Measurements from ENCODE around the gene NDUFAF4.
"Not testable (repeated sequence)": the region's sequence is repeated elsewhere in the genome, so short reads cannot be mapped to it uniquely, and the experiment has no call there.

NDUFAF4 gene

GRCh38 chr6:96889146-96889545 lies 8.5 kb downstream of the NDUFAF4 start:
- Histone ChIP-seq H3K9me3 (replicated peaks in 1 of 2; ENCODE audit: control insufficient read depth in 2 of 2, insufficient read depth in 1 of 2, low read depth in 1 of 2, low read length in 2 of 2) (no peaks in the 10 kb centered on the region), H3K14ac (ENCODE audit: low read length) (no peak overlapping the region), H2BK120ac (ENCODE audit: low read depth, low read length) (no peak overlapping the region), H3K4ac (ENCODE audit: low read length) (no peak overlapping the region), H2BK15ac (ENCODE audit: low read length) (no peak overlapping the region), H3K23ac (ENCODE audit: low read depth, low read length, poor library complexity) (no peak overlapping the region), H3K9ac (ENCODE audit: low read depth, low read length, poor library complexity) (no peak overlapping the region), H2AFZ (ENCODE audit: low read length) (no peak overlapping the region), H3K18ac (ENCODE audit: low read length) (no peak overlapping the region), H2BK5ac (ENCODE audit: low read length) (no peak overlapping the region), H4K8ac (ENCODE audit: low read depth, low read length) (no peak overlapping the region), H3K4me2 (ENCODE audit: insufficient read depth, low read length, poor library complexity, severe bottlenecking) (no peak overlapping the region), H3K4me1 (ENCODE audit: control insufficient read depth in 2 of 2, insufficient read depth in 1 of 2, low read depth in 1 of 2, low read length in 2 of 2) (no peaks in the 10 kb centered on the region), H2AK5ac (ENCODE audit: low read depth, low read length) (no peak overlapping the region), H3K27ac (replicated peaks; ENCODE audit: low read length) (no peak overlapping the region), H3K4me3 (ENCODE audit: low read length in 2 of 2) (no peak overlapping the region), H4K91ac (ENCODE audit: low read depth, low read length, poor library complexity) (no peak overlapping the region), H2BK12ac (ENCODE audit: low read length) (no peak overlapping the region), H3K27me3 (ENCODE audit: control insufficient read depth in 3 of 3, insufficient read depth in 3 of 3, low read depth in 1 of 3, low read length in 3 of 3) (no peaks in the 10 kb centered on the region), H3K36me3 (replicated peaks in 1 of 2; ENCODE audit: control insufficient read depth in 2 of 2, insufficient read depth in 2 of 2, low read length in 2 of 2) (peaks cover 6 to 44% of the 10 kb centered on the region in 2 donors), H3K79me1 (ENCODE audit: low read depth, low read length) (no peaks in the 10 kb centered on the region)
- DNase-seq (ENCODE audit: low spot score): no peak
- WGBS, 2 donors (ENCODE audit: extremely low coverage in 2 of 2, insufficient read length in 2 of 2, insufficient replicate concordance in 1 of 2): no CpG with 5 or more reads among the region's 1 CpG

GRCh38 chr6:96888745-96889144 lies 8.9 kb downstream of the NDUFAF4 start:
- Histone ChIP-seq H3K27me3 (ENCODE audit: control insufficient read depth in 3 of 3, insufficient read depth in 3 of 3, low read depth in 1 of 3, low read length in 3 of 3) (no peaks in the 10 kb centered on the region), H3K4me1 (ENCODE audit: control insufficient read depth in 2 of 2, insufficient read depth in 1 of 2, low read depth in 1 of 2, low read length in 2 of 2) (no peaks in the 10 kb centered on the region), H3K4ac (ENCODE audit: low read length) (no peak overlapping the region), H3K36me3 (replicated peaks in 1 of 2; ENCODE audit: control insufficient read depth in 2 of 2, insufficient read depth in 2 of 2, low read length in 2 of 2) (peaks cover 4 to 40% of the 10 kb centered on the region in 2 donors), H2BK12ac (ENCODE audit: low read length) (no peak overlapping the region), H2AK5ac (ENCODE audit: low read depth, low read length) (no peak overlapping the region), H3K23ac (ENCODE audit: low read depth, low read length, poor library complexity) (no peak overlapping the region), H3K4me3 (ENCODE audit: low read length in 2 of 2) (no peak overlapping the region), H3K4me2 (ENCODE audit: insufficient read depth, low read length, poor library complexity, severe bottlenecking) (no peak overlapping the region), H4K91ac (ENCODE audit: low read depth, low read length, poor library complexity) (no peak overlapping the region), H2BK120ac (ENCODE audit: low read depth, low read length) (no peak overlapping the region), H3K14ac (ENCODE audit: low read length) (no peak overlapping the region), H2BK5ac (ENCODE audit: low read length) (no peak overlapping the region), H3K18ac (ENCODE audit: low read length) (no peak overlapping the region), H3K27ac (replicated peaks; ENCODE audit: low read length) (no peak overlapping the region), H3K9me3 (replicated peaks in 1 of 2; ENCODE audit: control insufficient read depth in 2 of 2, insufficient read depth in 1 of 2, low read depth in 1 of 2, low read length in 2 of 2) (no peaks in the 10 kb centered on the region), H2BK15ac (ENCODE audit: low read length) (no peak overlapping the region), H2AFZ (ENCODE audit: low read length) (no peak overlapping the region), H3K79me1 (ENCODE audit: low read depth, low read length) (no peaks in the 10 kb centered on the region), H3K9ac (ENCODE audit: low read depth, low read length, poor library complexity) (no peak overlapping the region), H4K8ac (ENCODE audit: low read depth, low read length) (no peak overlapping the region)
- no peak for DNase-seq (ENCODE audit: low spot score)
- WGBS, 2 donors (ENCODE audit: extremely low coverage in 2 of 2, insufficient read length in 2 of 2, insufficient replicate concordance in 1 of 2): no CpG with 5 or more reads among the region's 5 CpGs

GRCh38 chr6:96886519-96886918 lies 11.2 kb downstream of the NDUFAF4 start:
- Histone ChIP-seq H4K91ac (ENCODE audit: low read depth, low read length, poor library complexity) (no peak overlapping the region), H3K79me1 (ENCODE audit: low read depth, low read length) (no peaks in the 10 kb centered on the region), H2BK5ac (ENCODE audit: low read length) (no peak overlapping the region), H2BK120ac (ENCODE audit: low read depth, low read length) (no peak overlapping the region), H3K4me3 (ENCODE audit: low read length in 2 of 2) (no peak overlapping the region), H3K4me2 (ENCODE audit: insufficient read depth, low read length, poor library complexity, severe bottlenecking) (no peak overlapping the region), H3K14ac (ENCODE audit: low read length) (no peak overlapping the region), H3K9ac (ENCODE audit: low read depth, low read length, poor library complexity) (no peak overlapping the region), H3K23ac (ENCODE audit: low read depth, low read length, poor library complexity) (no peak overlapping the region), H2AFZ (ENCODE audit: low read length) (no peak overlapping the region), H3K27ac (replicated peaks; ENCODE audit: low read length) (no peak overlapping the region), H3K36me3 (replicated peaks in 1 of 2; ENCODE audit: control insufficient read depth in 2 of 2, insufficient read depth in 2 of 2, low read length in 2 of 2) (peaks cover 2 to 18% of the 10 kb centered on the region in 2 donors), H3K27me3 (ENCODE audit: control insufficient read depth in 3 of 3, insufficient read depth in 3 of 3, low read depth in 1 of 3, low read length in 3 of 3) (no peaks in the 10 kb centered on the region), H3K9me3 (replicated peaks in 1 of 2; ENCODE audit: control insufficient read depth in 2 of 2, insufficient read depth in 1 of 2, low read depth in 1 of 2, low read length in 2 of 2) (no peaks in the 10 kb centered on the region), H3K4ac (ENCODE audit: low read length) (no peak overlapping the region), H3K18ac (ENCODE audit: low read length) (no peak overlapping the region), H2AK5ac (ENCODE audit: low read depth, low read length) (no peak overlapping the region), H4K8ac (ENCODE audit: low read depth, low read length) (no peak overlapping the region), H2BK15ac (ENCODE audit: low read length) (no peak overlapping the region), H3K4me1 (ENCODE audit: control insufficient read depth in 2 of 2, insufficient read depth in 1 of 2, low read depth in 1 of 2, low read length in 2 of 2) (peaks cover 0 to 3% of the 10 kb centered on the region in 2 donors), H2BK12ac (ENCODE audit: low read length) (no peak overlapping the region)
- WGBS, 2 donors (ENCODE audit: extremely low coverage in 2 of 2, insufficient read length in 2 of 2, insufficient replicate concordance in 1 of 2): no CpG with 5 or more reads among the region's 1 CpG
- no peak for DNase-seq (ENCODE audit: low spot score)

GRCh38 chr6:96885187-96885631 lies 12.5 kb downstream of the NDUFAF4 start:
- H3K4me1 ChIP-seq (ENCODE audit: control insufficient read depth in 2 of 2, insufficient read depth in 1 of 2, low read depth in 1 of 2, low read length in 2 of 2); H3K27me3 ChIP-seq (ENCODE audit: control insufficient read depth in 3 of 3, insufficient read depth in 3 of 3, low read depth in 1 of 3, low read length in 3 of 3); H3K23ac ChIP-seq (ENCODE audit: low read depth, low read length, poor library complexity); DNase-seq (ENCODE audit: low spot score); H2BK15ac ChIP-seq (ENCODE audit: low read length); H3K9ac ChIP-seq (ENCODE audit: low read depth, low read length, poor library complexity); H3K9me3 ChIP-seq (replicated peaks in 1 of 2; ENCODE audit: control insufficient read depth in 2 of 2, insufficient read depth in 1 of 2, low read depth in 1 of 2, low read length in 2 of 2); H2BK120ac ChIP-seq (ENCODE audit: low read depth, low read length); H3K4me2 ChIP-seq (ENCODE audit: insufficient read depth, low read length, poor library complexity, severe bottlenecking); H3K36me3 ChIP-seq (replicated peaks in 1 of 2; ENCODE audit: control insufficient read depth in 2 of 2, insufficient read depth in 2 of 2, low read length in 2 of 2); H3K18ac ChIP-seq (ENCODE audit: low read length); H2AK5ac ChIP-seq (ENCODE audit: low read depth, low read length); H3K4ac ChIP-seq (ENCODE audit: low read length); H2BK12ac ChIP-seq (ENCODE audit: low read length); H3K14ac ChIP-seq (ENCODE audit: low read length); H4K8ac ChIP-seq (ENCODE audit: low read depth, low read length); H4K91ac ChIP-seq (ENCODE audit: low read depth, low read length, poor library complexity); H3K27ac ChIP-seq (replicated peaks; ENCODE audit: low read length); H2BK5ac ChIP-seq (ENCODE audit: low read length); H3K79me1 ChIP-seq (ENCODE audit: low read depth, low read length); H3K4me3 ChIP-seq (ENCODE audit: low read length in 2 of 2): not testable (repeated sequence)
- H2AFZ ChIP-seq (ENCODE audit: low read length): peak overlapping the region; percentile 73
- no CpG with 5 or more reads among the region's 5 CpGs for WGBS, 2 donors (ENCODE audit: extremely low coverage in 2 of 2, insufficient read length in 2 of 2, insufficient replicate concordance in 1 of 2)

Data from neuronal stem cell (in vitro differentiated cells).